ENCODE measurements around the gene JAZF1. TPM values are rescaled to one million over a fixed set of nuclear protein-coding genes. Genes with fewer than 3 reads are reported as not detected.

Gene JAZF1
- total and polyA plus RNA-seq, 2 experiments from 2014 or later, result 9.5 to 12.1 TPM

DNA sequence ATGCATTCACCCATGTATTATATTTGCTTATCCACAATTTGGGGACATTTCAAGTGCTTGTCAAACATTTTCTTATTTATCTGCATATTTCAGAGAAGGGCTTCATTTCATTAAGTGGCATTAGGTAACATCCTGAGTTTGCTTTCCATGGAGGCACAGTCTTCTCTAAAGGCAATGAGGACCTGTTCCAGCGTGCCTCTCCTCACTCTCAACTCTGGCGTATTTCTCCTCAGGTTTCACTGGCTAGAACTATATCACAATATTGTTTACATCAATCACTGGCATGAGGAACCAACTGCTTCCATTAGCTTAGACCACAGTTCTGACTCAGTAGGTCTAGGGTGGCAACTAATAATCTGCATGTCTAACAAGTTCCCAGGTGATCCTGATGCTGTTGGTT, 263.5 kb downstream of the JAZF1 start:
- no peak overlapping the region for H3K4me3 ChIP-seq
- H3K9me3 ChIP-seq (ENCODE audit: low read depth), result no peaks in the 10 kb centered on the region
- H3K9me2 ChIP-seq (replicated peaks; ENCODE audit: insufficient read depth), result no peaks in the 10 kb centered on the region
- peaks cover 3% of the 10 kb centered on the region for H3K4me1 ChIP-seq (ENCODE audit: insufficient read depth)
- H4K20me1 ChIP-seq (ENCODE audit: insufficient read depth, poor library complexity, severe bottlenecking), result no peaks in the 10 kb centered on the region
- TF ChIP-seq EZH2phosphoT487 (IDR thresholded peaks at IDR 0.05; ENCODE audit: low read depth, severe bottlenecking, unreplicated experiment), result no peak
- TF ChIP-seq, protein P1, sequence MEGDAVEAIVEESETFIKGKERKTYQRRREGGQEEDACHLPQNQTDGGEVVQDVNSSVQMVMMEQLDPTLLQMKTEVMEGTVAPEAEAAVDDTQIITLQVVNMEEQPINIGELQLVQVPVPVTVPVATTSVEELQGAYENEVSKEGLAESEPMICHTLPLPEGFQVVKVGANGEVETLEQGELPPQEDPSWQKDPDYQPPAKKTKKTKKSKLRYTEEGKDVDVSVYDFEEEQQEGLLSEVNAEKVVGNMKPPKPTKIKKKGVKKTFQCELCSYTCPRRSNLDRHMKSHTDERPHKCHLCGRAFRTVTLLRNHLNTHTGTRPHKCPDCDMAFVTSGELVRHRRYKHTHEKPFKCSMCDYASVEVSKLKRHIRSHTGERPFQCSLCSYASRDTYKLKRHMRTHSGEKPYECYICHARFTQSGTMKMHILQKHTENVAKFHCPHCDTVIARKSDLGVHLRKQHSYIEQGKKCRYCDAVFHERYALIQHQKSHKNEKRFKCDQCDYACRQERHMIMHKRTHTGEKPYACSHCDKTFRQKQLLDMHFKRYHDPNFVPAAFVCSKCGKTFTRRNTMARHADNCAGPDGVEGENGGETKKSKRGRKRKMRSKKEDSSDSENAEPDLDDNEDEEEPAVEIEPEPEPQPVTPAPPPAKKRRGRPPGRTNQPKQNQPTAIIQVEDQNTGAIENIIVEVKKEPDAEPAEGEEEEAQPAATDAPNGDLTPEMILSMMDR (IDR thresholded peaks at IDR 0.05; ENCODE audit: poor library complexity), result no peak
- no peaks in the 10 kb centered on the region for H3K79me2 ChIP-seq
- no peak overlapping the region for H3K27ac ChIP-seq
- no peaks in the 10 kb centered on the region for H3K27me3 ChIP-seq
- no peak overlapping the region for H2AFZ ChIP-seq
- H3K36me3 ChIP-seq (replicated peaks; ENCODE audit: insufficient read depth, low read depth), result no peaks in the 10 kb centered on the region
- 98% methylated on average over 2 of the region's 2 CpGs for WGBS (ENCODE audit: low lambda C conversion rate, missing lambda C conversion rate)
- H3K4me2 ChIP-seq, result no peak overlapping the region
- DNase-seq (ENCODE audit: low spot score), result no peak

- Histone ChIP-seq H3K9me3 (ENCODE audit: low read depth) (no peaks in the 10 kb centered on the region), H3K4me2 (no peak overlapping the region), H3K4me1 (ENCODE audit: insufficient read depth) (peaks cover 3% of the 10 kb centered on the region), H3K4me3 (no peak overlapping the region), H3K79me2 (no peaks in the 10 kb centered on the region), H4K20me1 (ENCODE audit: insufficient read depth, poor library complexity, severe bottlenecking) (no peaks in the 10 kb centered on the region), H3K27ac (no peak overlapping the region), H3K36me3 (replicated peaks; ENCODE audit: insufficient read depth, low read depth) (no peaks in the 10 kb centered on the region), H3K9me2 (replicated peaks; ENCODE audit: insufficient read depth) (no peaks in the 10 kb centered on the region), H2AFZ (no peak overlapping the region), H3K27me3 (no peaks in the 10 kb centered on the region)
- TF ChIP-seq EZH2 (IDR thresholded peaks at IDR 0.05; ENCODE audit: borderline replicate concordance), result no peak
- no peak for TF ChIP-seq EZH2phosphoT487 (IDR thresholded peaks at IDR 0.05; ENCODE audit: low read depth, severe bottlenecking, unreplicated experiment)
- TF ChIP-seq, protein P1 (IDR thresholded peaks at IDR 0.05; ENCODE audit: poor library complexity), result no peak
- 70% methylated on average over 1 of the region's 1 CpG for WGBS (ENCODE audit: low lambda C conversion rate, missing lambda C conversion rate)
- DNase-seq (ENCODE audit: low spot score), result no peak
Measured at GRCh38 chr7:27916372-27916771, 264.2 kb downstream of the JAZF1 start.

GRCh38 chr7:27914409-27914808, 266.2 kb downstream of the JAZF1 start:
- DNase-seq (ENCODE audit: low spot score), result no peak
- H3K27ac ChIP-seq, result no peak overlapping the region
- no peaks in the 10 kb centered on the region for H3K79me2 ChIP-seq
- H3K27me3 ChIP-seq, result no peaks in the 10 kb centered on the region
- H3K4me1 ChIP-seq (ENCODE audit: insufficient read depth), result no peaks in the 10 kb centered on the region
- H2AFZ ChIP-seq, result no peak overlapping the region
- WGBS (ENCODE audit: low lambda C conversion rate, missing lambda C conversion rate), result 85% methylated on average over 3 of the region's 3 CpGs
- no peaks in the 10 kb centered on the region for H3K9me2 ChIP-seq (replicated peaks; ENCODE audit: insufficient read depth)
- H3K4me2 ChIP-seq, result no peak overlapping the region
- TF ChIP-seq, protein P1 (IDR thresholded peaks at IDR 0.05; ENCODE audit: poor library complexity), result no peak
- TF ChIP-seq EZH2 (IDR thresholded peaks at IDR 0.05; ENCODE audit: borderline replicate concordance), result no peak
- TF ChIP-seq EZH2phosphoT487 (IDR thresholded peaks at IDR 0.05; ENCODE audit: low read depth, severe bottlenecking, unreplicated experiment), result no peak
- H3K9me3 ChIP-seq (ENCODE audit: low read depth), result no peaks in the 10 kb centered on the region
- no peak overlapping the region for H3K4me3 ChIP-seq
- no peaks in the 10 kb centered on the region for H3K36me3 ChIP-seq (replicated peaks; ENCODE audit: insufficient read depth, low read depth)
- H4K20me1 ChIP-seq (ENCODE audit: insufficient read depth, poor library complexity, severe bottlenecking), result no peaks in the 10 kb centered on the region

- no peak overlapping the region for H3K4me3 ChIP-seq
- DNase-seq (ENCODE audit: low spot score), result no peak
- no peaks in the 10 kb centered on the region for H3K79me2 ChIP-seq
- H3K9me2 ChIP-seq (replicated peaks; ENCODE audit: insufficient read depth), result no peaks in the 10 kb centered on the region
- no peaks in the 10 kb centered on the region for H3K36me3 ChIP-seq (replicated peaks; ENCODE audit: insufficient read depth, low read depth)
- H3K4me2 ChIP-seq, result no peak overlapping the region
- no peak overlapping the region for H2AFZ ChIP-seq
- H3K4me1 ChIP-seq (ENCODE audit: insufficient read depth), result no peaks in the 10 kb centered on the region
- no peaks in the 10 kb centered on the region for H3K27me3 ChIP-seq
- H4K20me1 ChIP-seq (ENCODE audit: insufficient read depth, poor library complexity, severe bottlenecking), result no peaks in the 10 kb centered on the region
- WGBS (ENCODE audit: low lambda C conversion rate, missing lambda C conversion rate), result 88% methylated on average over 7 of the region's 7 CpGs
- H3K27ac ChIP-seq, result no peak overlapping the region
- H3K9me3 ChIP-seq (ENCODE audit: low read depth), result no peaks in the 10 kb centered on the region
- TF ChIP-seq EZH2 (IDR thresholded peaks at IDR 0.05; ENCODE audit: borderline replicate concordance) (no peak), EZH2phosphoT487 (IDR thresholded peaks at IDR 0.05; ENCODE audit: low read depth, severe bottlenecking, unreplicated experiment) (no peak)
- TF ChIP-seq, protein P1 (IDR thresholded peaks at IDR 0.05; ENCODE audit: poor library complexity), result no peak
Measured at GRCh38 chr7:27912751-27913150, 267.8 kb downstream of the JAZF1 start.

All from hepatocyte (in vitro differentiated cells).